HepG2 (cell line): ENCODE data around the gene SLC12A1. TPM values are rescaled to one million over a fixed set of nuclear protein-coding genes. Genes with fewer than 3 reads are reported as not detected.

Source experiments
- ATAC-seq: fragments of 200-7000 bp; cut with Tn5 transposase; 3 replicates; pipeline ENCODE4 v1.9.1; 2020; ENCODE audit warnings: mild to moderate bottlenecking, moderate library complexity
- BruUV-seq: library from RNA; stranded (reverse); fragments of 400-500 nt; replicated peaks from 2 replicates; lab custom pipeline; 2021; lab: Mats Ljungman, UMichigan
- CTCF ChIA-PET: fragments of 300-600 bp; formaldehyde crosslinking; extraction: SDS; loops from one replicate; lab custom pipeline; 2021; ENCODE audit warnings: low total read pairs, inconsistent platforms, low intra/inter-chr PET ratio; lab: Yijun Ruan, JAX
- POLR2A ChIA-PET: fragments of 350-600 bp; sonication (Branson Sonifier 250); formaldehyde crosslinking; loops from one replicate; lab custom pipeline; 2020; ENCODE audit warnings: antibody characterized with exemption, inconsistent platforms; lab: Yijun Ruan, JAX
- DNase-seq: peaks from one replicate; pipeline ENCODE4 v3.0.0-alpha.2; 2015; ENCODE audit warnings: low spot score
- FAIRE-seq: peaks from 3 replicates; lab custom pipeline; 2011; peaks lifted over from hg19 to GRCh38; lab: Jason Lieb, UNC
- H2AFZ ChIP-seq: one replicate; pipeline ENCODE4 v1.6.1; 2011; ENCODE audit warnings: low read length, inconsistent platforms
- H3K27ac ChIP-seq: fragments of 300-600 bp; 3 replicates; pipeline ENCODE4 v1.8.0; 2011; ENCODE audit warnings: mixed run types, mild to moderate bottlenecking, mixed read lengths, low read length, inconsistent platforms; ENCODE audit not compliant: insufficient read depth; ENCODE audit errors: extremely low read length
- H3K27me3 ChIP-seq, 2 experiments: fragments of 200-600 bp in 1 of 2; 2 replicates in 1 of 2; 3 replicates in 1 of 2; pipeline versions ENCODE4 v1.6.0 to v1.8.0; 2011; ENCODE audit warnings: low read length in 2 of 2, mild to moderate bottlenecking in 2 of 2, moderate library complexity in 2 of 2, inconsistent platforms in 1 of 2; ENCODE audit not compliant: insufficient read depth in 2 of 2, control insufficient read depth in 1 of 2
- H3K36me3 ChIP-seq, 2 experiments: fragments of 200-600 bp in 1 of 2; replicated peaks in 1 of 2; 2 replicates in 1 of 2; 3 replicates in 1 of 2; pipeline versions ENCODE4 v1.5.1 to v1.8.0; 2011; ENCODE audit warnings: low read length in 2 of 2, inconsistent platforms in 1 of 2; ENCODE audit not compliant: insufficient read depth in 2 of 2, control insufficient read depth in 1 of 2
- H3K4me1 ChIP-seq: 2 replicates; pipeline ENCODE4 v1.5.1; 2012; ENCODE audit warnings: low read length, inconsistent platforms; ENCODE audit not compliant: insufficient read depth
- H3K4me2 ChIP-seq: 2 replicates; pipeline ENCODE4 v1.6.0; 2011; ENCODE audit warnings: low read depth, low read length, inconsistent platforms
- H3K4me3 ChIP-seq, 3 experiments: fragments of 200-600 bp in 1 of 3; sonication (generic), shearing (Covaris generic) in 1 of 3; replicated peaks in 1 of 3; 2 replicates each; pipeline ENCODE4 v1.5.1; 2011 to 2016; ENCODE audit warnings: low read length in 3 of 3, inconsistent platforms in 2 of 3, low read depth in 2 of 3, mild to moderate bottlenecking in 2 of 3, control low read depth in 1 of 3, mixed read lengths in 1 of 3; ENCODE audit not compliant: insufficient read depth in 1 of 3
- H3K79me2 ChIP-seq: one replicate; pipeline ENCODE4 v1.6.1; 2011; ENCODE audit warnings: low read length, inconsistent platforms; ENCODE audit not compliant: insufficient read depth
- H3K9ac ChIP-seq: 2 replicates; pipeline ENCODE4 v1.6.0; 2011; ENCODE audit warnings: mild to moderate bottlenecking, low read depth, low read length, inconsistent platforms; ENCODE audit not compliant: insufficient read depth
- H3K9me3 ChIP-seq: 2 replicates; pipeline ENCODE4 v1.5.1; 2012; ENCODE audit warnings: mild to moderate bottlenecking, low read length
- H4K20me1 ChIP-seq: 2 replicates; pipeline ENCODE4 v1.6.0; 2011; ENCODE audit warnings: inconsistent platforms, mild to moderate bottlenecking, low read length, moderate library complexity; ENCODE audit not compliant: insufficient read depth
- AGO1 ChIP-seq: fragments of 200-400 bp; formaldehyde crosslinking; IDR thresholded peaks from 2 replicates; pipeline ENCODE4 v1.6.1; 2017; ENCODE audit warnings: mild to moderate bottlenecking, low read depth, low read length, moderate library complexity; ENCODE audit not compliant: poor library complexity, severe bottlenecking
- ATF7 ChIP-seq, 2 experiments: fragments of 450-650 bp in 1 of 2; sonication (generic) in 1 of 2; formaldehyde crosslinking in 1 of 2; IDR thresholded peaks; 2 replicates each; pipeline versions ENCODE4 v1.4.0 to v1.6.1; 2016 to 2020; ENCODE audit warnings: antibody characterized with exemption in 1 of 2, mild to moderate bottlenecking in 1 of 2, missing genetic modification reagents in 1 of 2
- ETV5 ChIP-seq: IDR thresholded peaks from 2 replicates; pipeline ENCODE4 v1.6.1; 2018; ENCODE audit warnings: missing biosample characterization, missing genetic modification reagents, inconsistent platforms, borderline replicate concordance
- KDM3A ChIP-seq: IDR thresholded peaks from 2 replicates; pipeline ENCODE4 v1.6.1; 2018; ENCODE audit warnings: low read depth, missing compliant biosample characterization
- MAFF ChIP-seq: IDR thresholded peaks from 2 replicates; pipeline ENCODE4 v1.6.1; 2011; ENCODE audit warnings: low read depth, low read length, improper control_type of control experiment
- MAFK ChIP-seq, 2 experiments: IDR thresholded peaks in 1 of 2; conservative IDR thresholded peaks in 1 of 2; 2 replicates each; pipeline ENCODE4 v1.6.1; 2011; ENCODE audit warnings: improper control_type of control experiment in 2 of 2, low read length in 2 of 2
- ZNF790 ChIP-seq: sonication (generic); formaldehyde crosslinking; IDR thresholded peaks from 2 replicates; pipeline ENCODE4 v1.8.0; 2022; ENCODE audit warnings: missing genetic modification reagents, mild to moderate bottlenecking, borderline replicate concordance
- WGBS: methylation state at CpG from one replicate; pipeline ENCODE4 v1.1.6; 2017; ENCODE audit warnings: low lambda C conversion rate; 5-methylcytosine and 5-hydroxymethylcytosine counted together
- in situ Hi-C: cut with HindIII; loops from 2 replicates; pipeline ENCODE4 v1.10.0; 2017; ENCODE audit warnings: low pct_unique_long_range_greater_than_20kb; ENCODE audit not compliant: extremely low pct_ligation_motif_present
- intact Hi-C: fragments of 100-400 bp; cut with micrococcal nuclease; formaldehyde crosslinking; loops from one replicate; pipeline ENCODE4 v1.10.0; 2022; ENCODE audit not compliant: unreplicated experiment
- polyA plus RNA-seq, 8 experiments: library from polyadenylated mRNA; depleted of rRNA in 3 of 8; stranded (reverse) in 7 of 8; unstranded in 1 of 8; fragments of >200 nt; fragmentation: Illumina TruSeq in 4 of 8; extraction: Trizol in 4 of 8; gene quantifications; 2 replicates each; pipeline versions ENCODE4 v1.2.1 to v1.2.3, GENCODE V29; 2011 to 2016; ENCODE audit warnings: low read depth in 4 of 8, missing spikeins in 1 of 8, mixed read lengths in 1 of 8; ENCODE audit not compliant: insufficient read depth in 1 of 8
- total RNA-seq, 5 experiments: library from RNA; depleted of rRNA; stranded (reverse); fragments of >200 nt; fragmentation: Illumina TruSeq; extraction: Trizol; gene quantifications; 2 replicates each; pipeline ENCODE4 v1.2.3, GENCODE V29; 2016; ENCODE audit warnings: low read depth in 1 of 5
- TF ChIP-seq, protein P1 (sequence below): fragments of 450-650 bp; IDR thresholded peaks from 2 replicates; pipeline ENCODE4 v1.6.1; 2017; ENCODE audit warnings: mild to moderate bottlenecking
- TF ChIP-seq, protein P2 (sequence below): sonication (generic); formaldehyde crosslinking; IDR thresholded peaks from 2 replicates; pipeline ENCODE4 v1.4.0; 2020; ENCODE audit warnings: missing genetic modification reagents; ENCODE audit errors: not compliant biosample characterization
- TF ChIP-seq, protein P3 (sequence below): sonication (generic); formaldehyde crosslinking; IDR thresholded peaks from 2 replicates; pipeline ENCODE4 v1.8.1; 2023; ENCODE audit warnings: mild to moderate bottlenecking, missing genetic modification reagents

The SLC12A1 gene
- total and polyA plus RNA-seq, 2 of the 13 experiments (the other 11 are each of a cell fraction or from before 2014, with no cell fraction given): not detected

DNA sequence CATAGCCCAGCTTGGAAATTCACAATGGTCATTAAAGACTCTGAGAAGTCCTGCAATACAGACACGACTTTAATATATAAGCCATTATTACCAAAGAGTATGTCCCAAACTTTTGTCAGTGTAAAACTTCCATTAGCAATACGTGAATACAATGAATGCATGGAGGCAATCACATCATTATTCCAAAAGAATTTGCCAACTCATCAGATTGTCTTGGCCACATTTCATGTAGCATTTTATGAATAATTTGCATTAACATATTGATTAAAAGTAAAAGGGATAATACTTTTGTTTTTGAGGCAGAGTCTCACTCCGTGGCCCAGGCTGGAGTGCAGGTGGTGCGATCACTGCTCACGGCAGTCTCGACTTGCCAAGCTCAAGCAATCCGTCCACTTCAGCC is 117.2 kb downstream of the SLC12A1 start:
- Histone ChIP-seq H3K4me3 (no peak overlapping the region), H4K20me1 (no peaks in the 10 kb centered on the region), H3K4me2 (no peak overlapping the region), H2AFZ (no peak overlapping the region), H3K27ac (no peak overlapping the region), H3K9me3 (no peaks in the 10 kb centered on the region)
- no peak for FAIRE-seq
- POLR2A ChIA-PET: no interaction called here
- no TSS peak for BruUV-seq
- TF ChIP-seq MAFK (conservative IDR thresholded peaks at IDR 0.05 in 1 of 2, IDR thresholded peaks at IDR 0.05 in 1 of 2; ENCODE audit: low read length in 2 of 2) (peak; percentile 91 to 96), MAFF (peak; percentile 95)
- TF ChIP-seq, protein P1, sequence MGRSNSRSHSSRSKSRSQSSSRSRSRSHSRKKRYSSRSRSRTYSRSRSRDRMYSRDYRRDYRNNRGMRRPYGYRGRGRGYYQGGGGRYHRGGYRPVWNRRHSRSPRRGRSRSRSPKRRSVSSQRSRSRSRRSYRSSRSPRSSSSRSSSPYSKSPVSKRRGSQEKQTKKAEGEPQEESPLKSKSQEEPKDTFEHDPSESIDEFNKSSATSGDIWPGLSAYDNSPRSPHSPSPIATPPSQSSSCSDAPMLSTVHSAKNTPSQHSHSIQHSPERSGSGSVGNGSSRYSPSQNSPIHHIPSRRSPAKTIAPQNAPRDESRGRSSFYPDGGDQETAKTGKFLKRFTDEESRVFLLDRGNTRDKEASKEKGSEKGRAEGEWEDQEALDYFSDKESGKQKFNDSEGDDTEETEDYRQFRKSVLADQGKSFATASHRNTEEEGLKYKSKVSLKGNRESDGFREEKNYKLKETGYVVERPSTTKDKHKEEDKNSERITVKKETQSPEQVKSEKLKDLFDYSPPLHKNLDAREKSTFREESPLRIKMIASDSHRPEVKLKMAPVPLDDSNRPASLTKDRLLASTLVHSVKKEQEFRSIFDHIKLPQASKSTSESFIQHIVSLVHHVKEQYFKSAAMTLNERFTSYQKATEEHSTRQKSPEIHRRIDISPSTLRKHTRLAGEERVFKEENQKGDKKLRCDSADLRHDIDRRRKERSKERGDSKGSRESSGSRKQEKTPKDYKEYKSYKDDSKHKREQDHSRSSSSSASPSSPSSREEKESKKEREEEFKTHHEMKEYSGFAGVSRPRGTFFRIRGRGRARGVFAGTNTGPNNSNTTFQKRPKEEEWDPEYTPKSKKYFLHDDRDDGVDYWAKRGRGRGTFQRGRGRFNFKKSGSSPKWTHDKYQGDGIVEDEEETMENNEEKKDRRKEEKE: no peak
- TF ChIP-seq, all 625 proteins: peak for 2
- no peaks in the 10 kb centered on the region for H3K36me3 ChIP-seq
- peaks cover 8% of the 10 kb centered on the region; the same call in 1 of the 2 replicates for H3K4me1 ChIP-seq
- CTCF ChIA-PET: no interaction called here
- ATAC-seq: no peak
- in situ Hi-C loops: no loop called here
- 74% methylated on average over 7 of the region's 7 CpGs for WGBS
- no peaks in the 10 kb centered on the region for H3K79me2 ChIP-seq
- H3K9ac ChIP-seq: no peak overlapping the region
- peaks cover 0 to 4% of the 10 kb centered on the region in 2 experiments; a peak in 2 of 5 replicates for H3K27me3 ChIP-seq
- intact Hi-C loops: no loop called here
- no peak for DNase-seq

DNA sequence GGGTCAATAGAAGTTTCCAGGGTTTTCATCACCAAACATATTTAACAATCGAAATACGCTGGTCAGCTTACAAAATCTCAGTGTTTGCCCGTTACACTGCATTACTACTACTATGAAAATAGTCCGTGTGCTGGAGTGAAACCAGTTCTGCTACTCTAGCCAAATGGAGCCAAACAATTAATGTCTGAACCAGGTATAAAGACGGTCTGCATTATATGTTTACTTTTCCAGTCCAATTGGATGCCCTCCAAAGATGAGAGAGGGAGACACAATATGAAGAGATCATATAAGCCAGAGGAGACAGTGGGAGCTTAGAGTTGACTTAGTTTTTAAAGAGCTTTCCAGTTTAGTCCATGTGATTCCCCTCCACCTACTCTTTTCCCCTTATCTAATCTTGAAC is 118.8 kb downstream of the SLC12A1 start:
- 62% methylated on average over 5 of the region's 5 CpGs for WGBS
- TF ChIP-seq, protein P2, sequence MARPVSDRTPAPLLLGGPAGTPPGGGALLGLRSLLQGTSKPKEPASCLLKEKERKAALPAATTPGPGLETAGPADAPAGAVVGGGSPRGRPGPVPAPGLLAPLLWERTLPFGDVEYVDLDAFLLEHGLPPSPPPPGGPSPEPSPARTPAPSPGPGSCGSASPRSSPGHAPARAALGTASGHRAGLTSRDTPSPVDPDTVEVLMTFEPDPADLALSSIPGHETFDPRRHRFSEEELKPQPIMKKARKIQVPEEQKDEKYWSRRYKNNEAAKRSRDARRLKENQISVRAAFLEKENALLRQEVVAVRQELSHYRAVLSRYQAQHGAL: no peak
- TF ChIP-seq ETV5 (CRISPR knock-in tag): no peak
- no peak for TF ChIP-seq ZNF790
- TF ChIP-seq, protein P3, sequence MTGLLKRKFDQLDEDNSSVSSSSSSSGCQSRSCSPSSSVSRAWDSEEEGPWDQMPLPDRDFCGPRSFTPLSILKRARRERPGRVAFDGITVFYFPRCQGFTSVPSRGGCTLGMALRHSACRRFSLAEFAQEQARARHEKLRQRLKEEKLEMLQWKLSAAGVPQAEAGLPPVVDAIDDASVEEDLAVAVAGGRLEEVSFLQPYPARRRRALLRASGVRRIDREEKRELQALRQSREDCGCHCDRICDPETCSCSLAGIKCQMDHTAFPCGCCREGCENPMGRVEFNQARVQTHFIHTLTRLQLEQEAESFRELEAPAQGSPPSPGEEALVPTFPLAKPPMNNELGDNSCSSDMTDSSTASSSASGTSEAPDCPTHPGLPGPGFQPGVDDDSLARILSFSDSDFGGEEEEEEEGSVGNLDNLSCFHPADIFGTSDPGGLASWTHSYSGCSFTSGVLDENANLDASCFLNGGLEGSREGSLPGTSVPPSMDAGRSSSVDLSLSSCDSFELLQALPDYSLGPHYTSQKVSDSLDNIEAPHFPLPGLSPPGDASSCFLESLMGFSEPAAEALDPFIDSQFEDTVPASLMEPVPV (CRISPR knock-in tag): no peak
- no peak for TF ChIP-seq ATF7 (IDR thresholded peaks at IDR 0.05)
- TF ChIP-seq ATF7 (CRISPR knock-in tag; IDR thresholded peaks at IDR 0.05): no peak
- no peak for TF ChIP-seq AGO1
- TF ChIP-seq KDM3A (CRISPR knock-in tag): no peak
- no peak for DNase-seq
- Histone ChIP-seq H3K4me1 (peaks cover 14% of the 10 kb centered on the region), H3K27ac (no peak overlapping the region), H3K9ac (no peak overlapping the region), H3K4me3 (no peak overlapping the region), H3K27me3 (no peaks in the 10 kb centered on the region; a peak in 1 of 5 replicates), H3K9me3 (no peaks in the 10 kb centered on the region), H2AFZ (no peak overlapping the region), H3K4me2 (no peak overlapping the region), H3K36me3 (no peaks in the 10 kb centered on the region), H3K79me2 (no peaks in the 10 kb centered on the region), H4K20me1 (no peaks in the 10 kb centered on the region)
- intact Hi-C loops (no loop called here), in situ Hi-C loops (no loop called here)
- BruUV-seq: no TSS peak
- no peak for ATAC-seq
- POLR2A ChIA-PET: no interaction called here
- CTCF ChIA-PET: no interaction called here
- no peak for FAIRE-seq
